Loucy (cell line): ENCODE measurements around the gene IFIT1B.

ENCODE experiments used
- EZH2phosphoT487 ChIP-seq: fragments of 200-600 bp; IDR thresholded peaks from 2 replicates; pipeline ENCODE4 v1.6.1; 2018; ENCODE audit warnings: antibody characterized with exemption, mild to moderate bottlenecking, moderate library complexity, borderline replicate concordance
- TF ChIP-seq, protein P1 (sequence below): fragments of 200-600 bp; sonication (generic); conservative IDR thresholded peaks from 2 replicates; pipeline ENCODE4 v1.5.1; 2014; ENCODE audit warnings: mild to moderate bottlenecking, antibody characterized with exemption, low read length

DNA sequence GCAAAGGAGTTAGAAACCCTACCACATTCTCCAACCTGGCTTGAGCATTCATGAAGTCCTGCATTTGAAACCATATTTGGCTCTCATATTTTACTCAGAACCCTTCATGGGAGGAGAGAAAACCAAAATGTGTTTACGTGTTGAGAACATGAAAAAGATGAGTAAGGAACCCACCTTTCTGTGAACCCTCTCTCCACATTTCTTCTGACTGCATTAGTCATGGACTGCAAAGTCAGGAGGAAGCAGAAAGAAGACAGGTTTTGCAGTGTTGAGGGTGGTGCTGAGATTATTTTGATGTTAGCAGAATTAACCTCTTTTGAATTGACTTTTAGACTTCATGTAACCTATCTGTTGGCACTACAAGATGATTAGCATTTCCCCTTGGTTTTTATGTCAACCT lies 4.9 kb downstream of the IFIT1B start:
- TF ChIP-seq, protein P1, sequence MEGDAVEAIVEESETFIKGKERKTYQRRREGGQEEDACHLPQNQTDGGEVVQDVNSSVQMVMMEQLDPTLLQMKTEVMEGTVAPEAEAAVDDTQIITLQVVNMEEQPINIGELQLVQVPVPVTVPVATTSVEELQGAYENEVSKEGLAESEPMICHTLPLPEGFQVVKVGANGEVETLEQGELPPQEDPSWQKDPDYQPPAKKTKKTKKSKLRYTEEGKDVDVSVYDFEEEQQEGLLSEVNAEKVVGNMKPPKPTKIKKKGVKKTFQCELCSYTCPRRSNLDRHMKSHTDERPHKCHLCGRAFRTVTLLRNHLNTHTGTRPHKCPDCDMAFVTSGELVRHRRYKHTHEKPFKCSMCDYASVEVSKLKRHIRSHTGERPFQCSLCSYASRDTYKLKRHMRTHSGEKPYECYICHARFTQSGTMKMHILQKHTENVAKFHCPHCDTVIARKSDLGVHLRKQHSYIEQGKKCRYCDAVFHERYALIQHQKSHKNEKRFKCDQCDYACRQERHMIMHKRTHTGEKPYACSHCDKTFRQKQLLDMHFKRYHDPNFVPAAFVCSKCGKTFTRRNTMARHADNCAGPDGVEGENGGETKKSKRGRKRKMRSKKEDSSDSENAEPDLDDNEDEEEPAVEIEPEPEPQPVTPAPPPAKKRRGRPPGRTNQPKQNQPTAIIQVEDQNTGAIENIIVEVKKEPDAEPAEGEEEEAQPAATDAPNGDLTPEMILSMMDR: no peak
- no peak for TF ChIP-seq EZH2phosphoT487
